ENCODE data around the gene DBF4. TPM values are rescaled to one million over a fixed set of nuclear protein-coding genes. Genes with fewer than 3 reads are reported as not detected.

DBF4 gene
- total and polyA plus RNA-seq, 10 of the 15 experiments (the other 5 are each of a cell fraction or from before 2014, with no cell fraction given) = 29.3 to 89.8 (median 62.4) TPM

- TF ChIP-seq ZNF207 (IDR thresholded peaks at IDR 0.05; ENCODE audit: borderline replicate concordance) (no peak), RELB (IDR thresholded peaks at IDR 0.05; ENCODE audit: low read depth) (0 out of 2 replicates have a peak, but pooled peaks have one; percentile 31), HDAC6 (IDR thresholded peaks at IDR 0.05; ENCODE audit: unreplicated experiment) (no peak), EED (IDR thresholded peaks at IDR 0.05; ENCODE audit: low read depth) (0 out of 2 replicates have a peak, but pooled peaks have one; percentile 50), MEF2A (IDR thresholded peaks at IDR 0.05; ENCODE audit: insufficient read depth, low read depth, low read length) (no peak), STAT3 (IDR thresholded peaks at IDR 0.05; ENCODE audit: low read depth, low read length) (no peak), HCFC1 (IDR thresholded peaks at IDR 0.05; ENCODE audit: low read length) (no peak), IRF3 (IDR thresholded peaks at IDR 0.05) (no peak), NFIC (IDR thresholded peaks at IDR 0.05; ENCODE audit: low read depth, low read length) (no peak), SMC3 (IDR thresholded peaks at IDR 0.05; ENCODE audit: borderline replicate concordance, low read length) (no peak), BHLHE40 (IDR thresholded peaks at IDR 0.05; ENCODE audit: borderline replicate concordance in 1 of 2, low read depth in 2 of 2, low read length in 1 of 2) (peak in 1 of 2 experiments; percentile 47; a peak in 1 of 4 replicates), CHD1 (IDR thresholded peaks at IDR 0.05; ENCODE audit: low read depth, low read length) (0 out of 2 replicates have a peak, but pooled peaks have one; percentile 9), EZH2 (IDR thresholded peaks at IDR 0.05; ENCODE audit: borderline replicate concordance, control insufficient read depth, low read depth, low read length) (no peak), GABPA (IDR thresholded peaks at IDR 0.05; ENCODE audit: low read depth) (no peak), NKRF (conservative IDR thresholded peaks at IDR 0.05) (peak; percentile 45; the same call in 1 of the 2 replicates), MXI1 (IDR thresholded peaks at IDR 0.05; ENCODE audit: low read depth, low read length) (peak; percentile 9; the same call in 1 of the 2 replicates), IKZF2 (IDR thresholded peaks at IDR 0.05) (peak; percentile 31 to 51; a peak in 2 of 4 replicates), MAX (IDR thresholded peaks at IDR 0.05; ENCODE audit: low read depth, low read length) (peak; percentile 52; the same call in 1 of the 2 replicates), GATAD2B (conservative IDR thresholded peaks at IDR 0.05; ENCODE audit: low read depth) (0 out of 2 replicates have a peak, but pooled peaks have one; percentile 30), EGR1 (IDR thresholded peaks at IDR 0.05; ENCODE audit: borderline replicate concordance in 1 of 2, low read depth in 2 of 2, low read length in 2 of 2) (no peak), SMAD5 (IDR thresholded peaks at IDR 0.05; ENCODE audit: low read depth) (no peak), LARP7 (IDR thresholded peaks at IDR 0.05) (0 out of 2 replicates have a peak, but pooled peaks have one; percentile 16), TARDBP (IDR thresholded peaks at IDR 0.05; ENCODE audit: borderline replicate concordance) (no peak), ATF2 (IDR thresholded peaks at IDR 0.05; ENCODE audit: low read length) (no peak)
Observed at GRCh38 chr7:87934699-87935383, 58.5 kb downstream of the DBF4 start (continued).

All from GM12878 (cell line).